GM19455 (cell line): ENCODE data around the gene EME2.
A peak's percentile ranks its signal among the peaks of the same experiment; 100 is the strongest.

Experiments used
- ATAC-seq: cut with Tn5 transposase; IDR thresholded peaks from one replicate; pipeline ENCODE4 v1.9.1; 2021; ENCODE audit not compliant: unreplicated experiment

Gene EME2

DNA sequence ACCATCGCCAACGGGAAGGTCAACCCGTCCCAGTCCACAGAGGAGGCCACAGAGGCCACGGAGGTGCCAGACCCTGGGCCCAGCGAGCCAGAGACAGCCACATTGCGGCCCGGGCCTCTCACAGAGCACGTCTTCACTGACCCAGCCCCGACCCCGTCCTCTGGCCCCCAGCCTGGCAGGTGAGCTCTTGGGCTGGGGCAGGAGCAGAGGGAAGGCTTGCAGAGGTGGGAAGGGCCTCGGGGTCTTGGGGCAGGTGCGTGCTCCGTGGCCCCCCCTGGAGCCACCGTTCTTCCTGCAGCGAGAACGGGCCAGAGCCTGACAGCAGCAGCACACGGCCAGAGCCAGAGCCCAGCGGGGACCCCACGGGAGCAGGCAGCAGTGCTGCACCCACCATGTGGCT, 6.4 kb upstream of the EME2 start:
- ATAC-seq = no peak

DNA sequence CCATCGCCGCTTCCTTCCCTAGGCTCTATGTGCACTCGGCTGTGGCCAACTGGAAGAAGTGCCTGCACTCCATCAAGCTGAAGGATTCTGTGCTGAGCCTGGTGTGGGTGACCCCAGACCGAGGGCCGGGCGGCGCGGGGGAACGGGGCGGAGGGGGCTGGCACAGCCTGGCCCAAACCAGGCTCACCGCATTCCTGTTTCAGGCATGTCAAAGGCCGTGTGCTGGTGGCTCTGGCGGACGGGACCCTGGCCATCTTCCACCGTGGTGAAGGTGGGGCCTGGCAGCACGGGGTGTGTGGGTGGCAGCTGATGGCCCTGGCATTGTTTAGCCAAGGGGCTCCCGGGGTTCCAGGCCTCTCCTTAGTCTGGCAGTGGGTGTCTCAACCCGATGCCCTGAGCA, 5.9 kb upstream of the EME2 start:
- no peak for ATAC-seq

- ATAC-seq = no peak
Measured at GRCh38 chr16:1767116-1767994, 5.3 kb upstream of the EME2 start.

GRCh38 chr16:1768061-1768766, 4.4 kb upstream of the EME2 start:
- no peak for ATAC-seq

- ATAC-seq = no peak
Measured at GRCh38 chr16:1768767-1769401, 3.7 kb upstream of the EME2 start.

DNA sequence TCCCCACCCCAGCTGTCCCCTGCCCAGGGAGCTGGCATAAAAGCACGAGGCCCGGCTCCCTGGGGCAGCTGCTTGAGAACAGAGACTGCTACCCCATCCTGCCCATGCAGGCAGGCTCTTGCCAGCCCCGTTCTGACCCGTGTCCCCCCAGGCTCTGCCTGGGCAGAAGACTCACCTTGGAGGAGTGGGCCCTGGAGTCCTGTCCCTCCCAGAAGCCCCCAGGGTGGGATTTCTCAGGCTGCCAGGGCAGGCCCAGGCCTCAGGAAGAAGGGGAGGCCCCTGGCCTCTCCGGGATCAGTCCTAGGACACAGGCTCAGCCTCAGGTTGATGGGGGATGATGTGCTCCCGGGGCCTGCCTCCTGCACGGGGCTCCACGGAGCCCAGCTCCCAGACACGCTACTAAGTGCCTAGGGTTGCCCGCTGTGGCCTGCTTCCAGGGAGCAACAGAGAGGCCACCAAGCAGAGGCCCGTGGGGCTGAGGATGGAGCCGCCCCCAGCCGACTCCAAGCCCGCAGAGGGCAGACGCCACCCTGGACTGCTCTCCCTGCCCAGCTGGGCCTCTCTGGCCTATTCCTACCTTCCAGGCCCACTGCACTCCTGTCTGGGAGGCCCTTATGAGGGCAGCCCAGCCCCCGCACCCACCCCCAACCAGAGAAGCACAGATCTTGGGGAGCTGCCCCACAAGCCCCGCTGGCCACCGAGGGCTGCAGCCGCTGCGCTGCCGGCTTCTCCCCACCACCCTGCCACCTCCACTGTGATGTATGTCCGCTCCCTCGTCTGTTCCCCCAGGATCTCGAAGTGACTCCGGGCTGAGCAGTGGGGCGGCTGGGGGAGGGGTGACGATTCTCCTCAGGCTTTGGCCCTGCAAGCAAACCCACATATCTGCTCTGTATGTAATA, 3.0 kb upstream of the EME2 start:
- no peak for ATAC-seq

DNA sequence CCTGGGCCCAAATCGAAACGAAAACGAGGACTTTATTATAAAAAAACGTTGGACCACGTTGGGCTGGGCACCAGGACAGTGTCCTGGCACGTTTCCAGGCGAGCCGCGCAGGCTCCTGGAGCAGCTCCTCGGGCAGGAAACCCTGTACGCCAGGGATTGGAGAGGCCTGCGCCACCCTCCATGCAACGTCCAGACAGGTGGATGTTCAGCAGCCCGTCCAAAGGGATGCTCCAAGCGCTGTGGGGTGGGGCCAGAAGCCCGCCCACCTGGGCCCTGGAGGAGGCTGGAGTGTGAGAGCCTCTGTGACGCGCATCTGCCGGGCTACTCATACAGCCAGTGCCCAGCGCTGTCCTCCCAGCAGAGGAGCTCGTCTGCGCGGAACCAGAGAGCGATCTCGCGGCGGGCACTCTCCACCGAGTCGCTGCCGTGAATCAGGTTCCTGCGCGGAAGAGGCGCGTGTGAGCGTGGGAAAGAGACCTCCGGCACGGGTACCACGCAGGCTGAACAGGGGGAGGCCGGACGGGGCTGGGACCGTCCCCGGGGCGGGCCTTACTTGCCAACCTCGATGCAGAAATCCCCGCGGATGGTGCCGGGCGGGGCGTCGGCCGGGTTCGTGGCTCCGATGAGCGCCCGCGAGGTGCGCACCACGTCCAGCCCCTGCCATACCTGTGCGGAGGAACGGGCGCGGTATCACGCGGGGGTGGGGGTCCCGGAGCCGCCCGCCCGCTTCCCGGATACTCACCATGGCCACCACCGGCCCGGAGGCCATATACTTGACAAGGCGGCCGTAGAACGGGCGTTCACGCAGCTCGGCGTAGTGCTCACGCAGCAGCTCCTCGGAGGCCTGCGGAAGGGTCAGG, 2.1 kb upstream of the EME2 start:
- ATAC-seq = no peak

DNA sequence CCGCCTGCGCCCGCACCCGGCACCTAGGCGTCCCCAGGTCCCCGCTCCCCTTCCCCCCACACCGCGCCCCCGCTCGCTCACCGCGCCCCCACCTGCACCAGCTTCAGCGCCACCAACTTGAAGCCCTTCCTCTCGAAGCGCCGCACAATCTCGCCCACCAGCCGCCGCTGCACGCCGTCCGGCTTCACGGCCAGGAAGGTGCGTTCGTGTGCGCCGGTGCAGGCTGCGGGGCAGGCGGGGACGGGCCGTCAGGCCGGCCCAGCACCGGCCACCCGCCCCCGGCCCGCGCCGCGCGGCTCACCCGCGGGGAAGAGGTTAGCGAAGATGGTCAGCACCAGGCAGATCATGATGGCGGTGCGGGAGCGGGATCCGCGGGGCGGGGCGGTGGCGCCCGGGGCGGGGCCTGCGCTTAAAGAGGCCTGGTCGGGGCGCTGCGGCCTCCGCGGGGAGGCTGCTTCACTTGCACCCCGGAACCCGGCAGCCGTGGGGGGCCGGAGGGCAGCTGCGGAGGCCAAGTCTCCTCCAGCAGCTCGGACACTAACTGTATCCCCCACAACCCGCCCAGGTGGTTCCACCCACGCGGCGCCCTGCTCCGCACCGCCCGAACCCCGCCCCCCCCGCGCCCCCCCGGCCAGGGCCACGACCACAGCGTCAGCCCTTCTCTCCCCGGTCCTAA, 1.3 kb upstream of the EME2 start, which contains the start of gene NME3:
Gene NME3, minus strand, starts transcription at position 356 of the 676 bp plus-strand sequence. Its CDS starts 9 bp downstream, at position 347.
- ATAC-seq = no peak

- ATAC-seq = no peak
Measured at GRCh38 chr16:1771864-1772361, 697 bp upstream of the EME2 start.

GRCh38 chr16:1772908-1773702, 495 bp downstream of the EME2 start, which contains the start of gene MRPS34:
MRPS34 (minus strand) TSS chr16:1773134; CDS start chr16:1773119, 15 bp downstream.
- ATAC-seq = peak; percentile 42

- no peak for ATAC-seq
Measured at GRCh38 chr16:1773703-1774447, 1.3 kb downstream of the EME2 start.

- no peak for ATAC-seq
Measured at GRCh38 chr16:1774448-1774780, 1.8 kb downstream of the EME2 start.

GRCh38 chr16:1775006-1775845, 2.6 kb downstream of the EME2 start:
- no peak for ATAC-seq

GRCh38 chr16:1775846-1776671, 3.4 kb downstream of the EME2 start:
- ATAC-seq = no peak

GRCh38 chr16:1776672-1776955, 4.0 kb downstream of the EME2 start:
- no peak for ATAC-seq

GRCh38 chr16:1776991-1777374, 4.4 kb downstream of the EME2 start:
- no peak for ATAC-seq
